ENCODE data around the gene KLC4.

DNA sequence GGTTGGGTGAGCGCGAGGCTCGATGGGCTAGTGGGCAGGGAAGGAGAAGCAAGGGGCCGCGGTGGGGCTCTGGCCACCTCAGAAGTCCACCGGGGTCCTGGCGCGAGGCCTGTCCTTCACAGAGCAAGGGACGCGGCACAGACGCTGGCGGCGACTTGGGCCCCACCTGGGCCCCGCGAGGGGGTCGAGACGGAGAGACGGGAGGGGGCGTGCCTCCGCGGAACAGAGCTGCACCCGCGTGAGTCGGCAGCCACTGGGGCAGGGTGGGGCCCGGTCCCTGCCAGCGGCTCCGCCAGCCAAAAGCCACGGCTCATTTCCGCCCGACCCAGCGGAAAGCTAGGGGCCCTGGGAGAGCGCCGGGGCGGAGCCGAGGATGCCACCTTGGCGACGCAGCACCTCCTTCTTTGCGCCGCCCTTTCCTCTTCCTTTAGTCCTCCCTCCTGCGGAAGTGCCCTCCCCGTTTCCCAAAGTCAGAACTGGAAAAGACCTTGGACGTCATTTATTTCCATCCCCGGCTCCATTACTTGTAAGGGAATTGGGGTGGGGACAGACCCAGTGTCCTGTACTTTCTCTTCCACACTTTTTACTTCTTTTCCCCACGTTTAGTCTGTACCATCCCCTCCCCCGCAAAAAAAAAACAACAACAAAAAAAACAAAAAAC lies 5.8 kb upstream of the KLC4 start, which contains the start of gene CUL7:
- no peak for TF ChIP-seq EZH2 (IDR thresholded peaks at IDR 0.05; ENCODE audit: insufficient read depth, poor library complexity, severe bottlenecking)
- TF ChIP-seq EZH2phosphoT487 (IDR thresholded peaks at IDR 0.05; ENCODE audit: insufficient read depth, low read depth): no peak
